Left renal cortex interstitium (tissue), 4 donors: ENCODE results near the gene FADS6. TPM values are rescaled to one million over a fixed set of nuclear protein-coding genes. Genes with fewer than 3 reads are reported as not detected.
"Not testable (repeated sequence)": the region's sequence is repeated elsewhere in the genome, so short reads cannot be mapped to it uniquely, and the experiment has no call there.

Experiments
- DNase-seq, 4 donors: peaks; one replicate each; pipeline ENCODE4 v3.0.0-alpha.2; 2013; ENCODE audit warnings: low read depth in 4 of 4, low spot score in 2 of 4, missing footprints in 1 of 4
- polyA plus RNA-seq, 4 donors: library from polyadenylated mRNA; unstranded; fragments of 120-200 nt; gene quantifications; one replicate each; pipeline ENCODE4 v1.2.1, GENCODE V29; 2013; ENCODE audit not compliant: insufficient read length in 4 of 4

Gene FADS6
- polyA plus RNA-seq, 4 donors, result 0.38 to 0.52 (median 0.47) TPM

DNA sequence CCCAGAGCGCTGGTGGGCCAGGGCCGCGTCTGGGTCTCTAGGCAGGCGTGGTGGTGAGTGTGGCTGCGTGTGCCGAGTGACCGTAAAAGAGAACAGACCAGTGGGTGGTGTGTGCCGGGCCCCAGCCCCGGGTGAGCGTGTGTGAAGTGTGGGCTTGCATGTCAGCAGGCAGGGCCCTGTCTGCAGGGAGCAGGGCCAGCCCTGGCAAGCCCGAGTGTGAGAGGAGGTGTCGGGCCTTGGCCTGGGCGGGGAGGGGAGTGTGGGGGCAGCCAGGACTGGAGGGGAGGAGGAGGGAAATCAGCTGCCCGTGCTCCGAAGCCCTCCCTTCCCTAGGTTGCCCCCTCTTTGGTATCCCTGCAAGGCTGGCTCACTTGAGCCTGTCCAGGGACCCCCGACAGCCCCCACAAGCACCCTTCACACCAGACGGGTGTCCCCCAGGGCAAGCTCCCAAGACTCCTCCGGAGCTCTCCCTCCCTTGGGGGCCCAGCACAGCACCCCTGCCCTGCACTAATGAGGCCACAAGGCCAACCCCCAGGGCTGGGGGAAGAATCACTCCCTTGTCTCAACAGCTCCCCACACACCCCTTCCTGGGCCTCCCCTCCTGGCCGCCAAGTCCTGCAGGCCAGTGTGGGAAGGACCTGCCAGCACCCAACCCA, 27.7 kb upstream of the FADS6 start:
- no peak for DNase-seq

DNA sequence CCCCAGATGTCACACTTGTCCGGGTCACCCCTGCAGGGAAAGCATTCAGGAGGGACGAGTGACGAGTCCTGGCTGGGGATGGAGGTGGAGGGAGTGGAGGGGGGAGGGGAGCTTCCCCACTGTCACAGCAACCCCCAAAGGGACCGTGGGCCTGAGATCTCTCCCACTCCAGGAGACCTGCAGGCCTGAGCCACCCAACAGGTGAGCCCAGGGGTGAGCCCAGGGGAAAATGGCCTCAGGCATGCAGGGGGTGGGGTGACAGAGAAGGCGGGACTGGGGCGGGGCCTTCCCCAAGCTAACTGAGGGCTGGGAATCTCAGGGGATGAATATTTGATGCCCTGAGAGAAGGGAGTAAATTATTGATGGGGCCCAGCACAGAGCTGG, 27.2 kb upstream of the FADS6 start:
- no peak for DNase-seq

DNA sequence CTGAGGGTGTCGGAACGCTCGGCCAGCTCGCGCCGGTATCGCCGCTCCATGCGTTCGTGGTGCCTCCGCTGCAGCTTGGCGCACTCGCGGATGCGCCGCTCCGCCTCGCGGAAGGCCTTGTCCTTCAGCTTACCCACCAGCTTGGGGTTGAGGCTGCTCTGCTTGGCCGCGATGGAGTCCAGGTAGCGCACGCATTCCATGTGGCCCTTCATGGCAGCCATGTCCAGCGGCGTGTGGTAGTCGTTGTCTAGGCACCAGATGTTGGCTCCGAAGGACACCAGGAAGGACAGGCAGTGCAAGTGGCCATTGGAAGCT, 26.8 kb upstream of the FADS6 start:
- no peak for DNase-seq

DNA sequence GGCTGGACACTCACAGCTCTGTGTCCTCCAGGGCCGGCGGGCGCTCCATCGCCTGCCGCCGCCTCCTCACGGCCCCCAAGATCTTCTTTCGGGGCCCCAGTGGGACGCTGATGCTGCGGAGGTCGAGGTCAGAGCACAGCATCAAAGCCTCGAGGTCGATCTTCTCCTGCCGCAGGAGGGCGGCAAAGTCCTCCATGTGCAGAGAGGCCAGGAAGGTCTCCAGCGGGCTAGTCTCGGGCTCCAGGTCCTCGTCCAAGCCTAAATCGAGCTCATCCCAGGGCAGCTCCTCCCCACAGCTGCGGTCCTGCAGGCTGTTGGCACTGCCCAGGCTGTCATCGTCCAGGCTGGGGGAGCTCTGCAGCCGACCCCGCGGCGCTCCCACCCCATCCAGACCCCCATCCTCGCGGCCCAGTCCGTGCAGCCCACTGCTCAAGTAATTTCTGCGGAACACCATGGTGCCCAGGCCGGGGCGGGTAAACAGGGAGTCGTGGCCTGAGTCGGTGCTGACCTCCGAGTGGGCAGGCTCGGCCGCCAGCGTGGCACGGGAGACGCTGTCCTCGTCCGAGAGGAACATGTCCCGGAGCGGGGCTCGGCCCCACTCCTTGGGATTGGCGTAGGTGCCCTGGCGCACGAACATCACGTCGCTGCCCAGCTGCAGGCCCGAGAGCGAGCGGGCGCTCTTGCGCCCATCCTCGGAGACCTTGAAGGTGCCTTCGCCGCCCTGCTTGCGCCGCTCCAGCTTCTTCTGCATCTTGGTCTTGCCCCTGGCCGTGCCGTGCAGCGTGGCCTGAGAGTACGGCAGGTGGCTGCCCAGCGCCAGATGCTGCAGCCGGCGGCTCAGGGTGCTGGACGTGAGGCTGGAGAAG, 26.2 kb upstream of the FADS6 start:
- DNase-seq, result no peak

DNA sequence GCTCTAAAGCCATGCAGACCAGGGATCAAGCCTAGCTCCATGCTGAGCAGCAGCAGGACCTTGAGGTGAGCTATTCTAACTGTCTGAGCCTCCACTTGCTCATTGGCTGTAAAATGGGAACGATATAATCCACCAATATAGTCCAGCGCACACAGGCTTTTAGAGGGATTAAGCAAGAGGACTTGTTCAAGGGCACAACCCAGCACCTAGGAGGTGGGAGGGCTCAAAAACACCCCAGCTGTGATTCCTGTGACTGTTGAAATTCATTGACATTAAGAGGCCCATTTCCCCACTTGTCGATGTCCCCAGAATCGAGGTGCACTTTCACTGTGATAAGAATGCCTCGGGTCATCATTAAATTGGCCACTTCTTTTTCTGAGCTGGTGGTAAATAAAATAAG, 25.5 kb upstream of the FADS6 start:
- DNase-seq, result no peak

DNA sequence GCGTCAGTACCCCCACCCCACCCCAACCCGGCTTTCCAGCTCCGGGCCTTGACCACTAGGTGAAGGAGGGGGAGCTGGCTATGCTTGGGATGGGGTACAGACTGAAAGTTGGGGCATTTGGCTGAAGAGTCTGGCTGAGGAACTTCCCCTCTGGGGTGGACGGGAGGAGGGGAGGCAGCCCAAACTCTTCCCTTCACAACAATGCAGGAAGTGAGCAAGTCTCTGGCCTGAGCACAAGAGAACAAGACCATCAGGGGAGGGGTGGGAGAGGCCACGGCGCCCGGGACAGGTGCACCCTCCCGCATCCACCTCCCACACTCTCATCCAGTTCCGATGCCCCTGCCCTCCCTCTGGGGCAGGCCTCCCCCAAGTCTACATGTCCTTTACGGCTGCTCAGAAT, 24.0 kb upstream of the FADS6 start:
- DNase-seq, result no peak

DNA sequence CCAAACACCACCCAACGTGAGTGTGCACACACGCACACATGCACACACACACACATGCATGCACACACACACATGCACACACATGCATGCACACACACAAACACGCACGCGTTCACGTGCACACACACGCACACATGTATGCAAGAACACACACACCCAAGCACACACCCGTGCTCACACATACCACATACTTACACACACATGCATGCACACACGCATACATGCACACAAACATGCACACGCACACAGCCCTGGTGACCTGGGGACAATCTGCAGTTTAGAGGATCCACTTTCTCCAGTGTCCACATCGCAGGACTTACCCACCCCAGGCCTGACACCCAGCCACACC, 23.4 kb upstream of the FADS6 start:
- DNase-seq, result no peak

DNA sequence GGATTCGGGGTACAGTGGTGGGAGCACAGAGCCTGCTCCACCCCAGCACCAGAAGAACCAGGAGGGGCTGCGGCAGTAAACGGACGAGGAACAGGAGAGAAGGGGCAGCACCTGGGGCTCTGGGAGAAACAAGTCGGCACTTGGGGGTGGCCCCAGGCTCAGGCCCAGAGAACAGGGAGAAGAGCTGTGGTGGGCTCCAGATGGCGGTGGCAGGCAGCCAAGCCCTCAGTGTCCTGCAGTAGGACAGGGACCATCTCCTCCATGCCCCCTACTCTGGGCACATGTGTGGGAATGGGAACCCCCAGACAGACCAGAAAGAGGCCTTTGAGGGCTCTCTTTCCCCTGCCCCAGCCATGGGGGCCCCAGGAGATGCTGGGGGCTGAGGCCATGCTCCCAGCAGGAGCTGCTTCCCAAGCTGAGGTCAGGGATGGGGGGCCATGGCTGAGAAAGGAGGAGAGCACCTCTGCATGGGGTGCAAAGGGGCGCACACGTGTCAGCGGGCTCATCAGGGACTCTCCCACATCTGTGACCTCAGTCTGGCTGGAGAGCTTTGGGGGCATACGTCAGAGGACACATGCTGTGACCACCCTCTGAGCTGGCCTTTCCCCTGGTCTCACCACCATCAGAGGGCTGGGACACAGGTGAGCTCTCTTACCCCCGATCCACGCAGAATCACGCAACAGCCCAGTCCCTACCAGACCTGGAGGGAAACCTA, 22.9 kb upstream of the FADS6 start:
- DNase-seq, result no peak

DNA sequence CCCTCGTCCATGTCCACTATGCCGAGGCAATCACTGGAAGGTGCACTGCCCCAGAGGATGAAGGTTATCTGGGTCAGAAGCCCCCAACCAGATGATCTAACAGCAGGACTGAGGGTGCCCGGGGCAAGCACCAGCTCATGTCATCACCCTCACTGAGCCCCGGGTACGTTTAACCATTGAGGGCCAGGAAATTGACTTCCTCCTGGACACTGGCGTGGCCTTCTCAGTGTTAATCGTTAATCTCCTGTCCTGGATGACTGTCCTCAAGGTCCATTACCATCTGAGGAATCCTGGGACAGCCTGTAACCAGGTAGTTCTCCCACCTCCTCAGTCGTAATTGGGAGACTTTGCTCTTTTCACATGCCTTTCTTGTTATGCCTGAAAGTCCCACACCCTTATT, 18.0 kb upstream of the FADS6 start:
- DNase-seq, result not testable (repeated sequence)

DNA sequence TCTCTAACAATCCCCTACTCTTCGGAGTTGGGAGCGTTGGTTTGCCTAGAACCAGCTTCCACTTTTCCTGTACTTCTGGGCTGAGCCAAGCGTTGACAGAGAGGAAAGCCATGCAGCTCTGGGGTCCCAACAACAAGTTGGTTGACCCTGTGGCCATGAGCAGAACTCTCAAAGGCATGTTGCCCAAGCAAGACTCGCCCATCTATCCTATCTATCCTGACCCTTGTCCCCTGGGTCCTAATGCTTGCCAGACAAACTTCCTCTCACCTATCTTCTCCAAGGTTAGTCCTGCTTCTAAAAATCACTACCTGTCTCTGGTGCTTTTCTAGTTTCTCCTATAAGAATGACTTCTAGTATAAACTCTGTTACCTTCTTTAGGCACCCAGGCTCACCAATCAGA, 15.7 kb upstream of the FADS6 start:
- DNase-seq, result not testable (repeated sequence)

DNA sequence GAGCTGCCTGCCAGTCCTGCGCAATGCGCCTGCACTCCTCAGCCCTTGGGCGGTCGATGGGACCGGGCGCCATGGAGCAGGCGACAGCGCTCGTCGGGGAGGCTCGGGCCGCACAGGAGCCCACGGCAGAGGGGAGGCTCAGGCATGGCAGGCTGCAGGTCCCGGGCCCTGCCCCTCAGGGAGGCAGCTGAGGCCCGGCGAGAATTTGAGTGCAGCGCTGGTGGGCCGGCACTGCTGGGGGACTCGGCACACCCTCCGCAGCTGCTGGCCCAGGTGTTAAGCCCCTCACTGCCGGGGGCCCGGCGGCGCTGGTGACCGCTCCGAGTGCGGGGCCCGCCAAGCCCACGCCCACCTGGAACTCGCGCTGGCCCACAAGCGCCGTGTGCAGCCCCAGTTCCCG, 13.6 kb upstream of the FADS6 start:
- DNase-seq, result no peak

DNA sequence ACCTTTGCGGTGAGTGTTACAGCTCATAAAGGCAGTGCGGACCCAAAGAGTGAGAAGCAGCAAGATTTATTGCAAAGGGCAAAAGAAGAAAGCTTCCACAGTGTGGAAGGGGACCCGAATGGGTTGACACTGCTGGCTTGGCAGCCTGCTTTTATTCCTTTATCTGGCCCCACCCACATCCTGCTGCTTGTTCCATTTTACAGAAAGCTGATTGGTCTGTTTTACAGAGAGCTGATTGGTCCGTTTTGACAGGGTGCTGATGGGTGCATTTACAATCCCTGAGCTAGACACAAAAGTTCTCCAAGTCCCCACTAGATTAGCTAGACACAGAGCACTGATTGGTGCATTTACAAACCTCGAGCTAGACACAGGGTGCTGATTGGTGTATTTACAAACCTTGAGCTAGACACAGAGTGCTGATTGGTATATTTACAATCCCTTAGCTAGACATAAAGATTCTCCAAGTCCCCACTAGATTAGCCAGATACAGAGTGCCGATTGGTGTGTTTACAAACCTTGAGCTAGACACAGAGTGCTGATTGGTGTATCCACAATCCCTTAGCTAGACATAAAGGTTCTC, 12.9 kb upstream of the FADS6 start:
- not testable (repeated sequence) for DNase-seq

DNA sequence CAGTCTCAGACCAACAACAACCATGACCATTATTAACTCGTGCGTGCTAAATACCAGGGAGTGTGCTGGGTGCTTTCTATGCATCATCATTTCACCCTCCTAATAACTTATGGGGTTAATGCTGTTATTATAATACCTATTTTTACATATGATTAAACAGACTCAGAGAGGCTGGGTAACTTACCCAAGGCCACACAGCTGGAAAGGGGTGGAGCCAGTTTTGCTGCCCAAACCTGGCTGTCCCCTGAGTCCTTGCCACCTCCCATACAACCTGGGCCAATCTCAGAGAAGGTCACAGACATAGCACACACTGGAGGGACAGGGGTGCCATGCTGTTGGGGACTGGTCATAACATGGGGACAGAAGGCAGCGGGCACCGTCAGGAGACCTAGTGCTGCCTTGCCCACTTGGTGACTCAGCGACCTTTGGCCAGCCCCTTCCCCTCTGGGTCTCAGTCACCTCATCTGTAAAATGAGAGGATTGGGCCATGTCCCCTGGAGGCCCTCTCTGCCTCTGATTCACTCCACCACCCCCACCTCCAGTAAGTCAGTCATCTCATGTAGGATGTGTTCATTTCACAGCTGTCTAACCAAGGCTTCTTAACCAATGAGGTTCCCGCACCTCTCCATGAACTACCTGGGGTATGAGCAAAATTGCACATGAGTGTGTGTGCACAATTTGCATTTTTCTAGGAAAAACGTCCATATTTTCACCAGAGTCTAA, 11.4 kb upstream of the FADS6 start:
- DNase-seq, result no peak

DNA sequence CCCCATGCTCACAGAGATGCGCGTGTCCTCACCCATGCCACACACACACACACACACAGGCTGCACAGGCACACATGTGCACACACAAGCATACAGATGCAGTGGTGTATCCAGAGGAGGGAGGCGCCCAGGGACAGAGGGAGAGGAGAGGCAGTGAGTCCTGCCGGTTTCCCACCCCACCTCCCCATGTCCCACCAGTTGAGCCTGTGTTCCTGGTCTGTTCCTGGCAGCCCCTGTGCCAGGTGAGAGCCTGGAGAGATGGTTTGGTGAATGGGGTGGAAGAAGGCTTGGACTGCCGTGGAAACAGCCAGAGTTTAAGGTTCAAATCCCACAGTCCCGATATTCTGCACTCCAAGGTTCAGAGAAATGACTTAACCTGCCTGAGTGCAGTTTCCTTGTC, 10.2 kb upstream of the FADS6 start:
- DNase-seq, result no peak

DNA sequence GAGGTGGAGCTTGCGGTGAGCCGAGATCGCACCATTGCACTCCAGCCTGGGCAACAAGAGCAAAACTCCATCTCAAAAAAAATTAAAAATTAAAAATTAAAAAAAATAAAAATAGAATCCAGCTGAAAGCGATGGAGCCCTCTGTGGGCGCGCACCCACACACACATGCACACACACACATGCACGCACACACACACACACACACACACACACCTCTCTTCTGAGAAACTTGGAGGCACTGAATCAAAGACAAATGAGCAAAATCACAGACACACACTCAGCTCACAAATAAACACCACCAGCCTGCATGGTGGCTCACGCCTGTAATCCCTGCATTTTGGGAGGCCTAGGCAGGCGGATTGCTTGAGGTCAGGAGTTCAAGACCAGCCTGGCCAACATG, 9.6 kb upstream of the FADS6 start:
- DNase-seq, result no peak

DNA sequence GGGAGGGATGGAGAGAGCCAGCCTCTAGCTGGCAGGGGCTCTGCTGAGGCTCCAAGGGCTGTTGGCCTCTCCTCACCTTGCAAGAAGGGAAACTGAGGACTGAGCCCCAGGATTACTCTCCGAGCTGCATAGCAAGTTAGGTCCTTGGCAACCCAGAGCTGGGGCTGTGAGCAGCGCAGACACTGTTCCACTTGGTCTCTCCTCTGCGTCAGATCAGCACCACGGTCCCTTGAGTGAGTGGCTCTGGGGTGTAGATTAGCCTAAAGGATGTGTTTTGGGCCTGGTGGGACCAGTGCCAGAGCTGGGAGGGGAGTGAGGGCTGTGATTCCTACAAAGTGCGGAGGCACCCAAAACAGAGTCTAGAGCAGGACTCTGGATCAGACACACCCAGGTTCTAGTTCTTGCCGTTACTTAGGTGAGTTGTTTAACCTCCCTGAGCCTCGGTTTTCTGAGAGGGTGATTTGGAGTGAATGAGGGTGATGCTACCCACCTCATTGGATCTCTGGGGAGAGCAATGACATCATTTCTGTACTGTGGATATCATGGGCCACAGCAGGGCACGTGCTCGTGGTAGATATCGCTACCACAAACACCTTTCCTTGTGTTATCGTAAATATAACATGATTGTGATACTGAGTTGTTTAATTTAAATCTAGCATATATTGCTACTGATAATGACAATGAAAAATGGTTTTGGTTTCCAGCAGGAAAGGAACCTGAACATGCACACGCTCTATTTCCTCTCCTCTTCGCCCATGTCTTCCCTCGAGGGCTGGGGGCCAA, 8.1 kb upstream of the FADS6 start:
- no peak for DNase-seq

DNA sequence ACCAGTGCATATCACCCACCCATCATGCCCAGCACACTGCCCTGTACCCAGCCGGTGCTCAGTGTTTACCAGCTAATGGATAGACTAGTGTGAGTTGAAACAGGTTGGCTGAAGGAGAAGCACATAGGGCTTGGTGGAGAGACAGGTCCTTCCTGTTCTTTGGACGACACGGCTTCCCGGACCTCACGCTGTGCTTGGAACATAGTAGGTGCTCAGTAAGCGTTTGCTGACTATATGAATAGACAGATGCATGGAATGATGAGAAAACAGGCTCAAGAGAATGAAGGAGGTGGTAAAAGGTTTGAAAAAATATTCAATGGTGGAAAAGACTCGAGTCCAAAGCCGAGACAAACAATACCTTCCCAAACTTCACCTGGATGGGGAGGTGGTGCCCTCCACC, 6.8 kb upstream of the FADS6 start:
- DNase-seq, result no peak

DNA sequence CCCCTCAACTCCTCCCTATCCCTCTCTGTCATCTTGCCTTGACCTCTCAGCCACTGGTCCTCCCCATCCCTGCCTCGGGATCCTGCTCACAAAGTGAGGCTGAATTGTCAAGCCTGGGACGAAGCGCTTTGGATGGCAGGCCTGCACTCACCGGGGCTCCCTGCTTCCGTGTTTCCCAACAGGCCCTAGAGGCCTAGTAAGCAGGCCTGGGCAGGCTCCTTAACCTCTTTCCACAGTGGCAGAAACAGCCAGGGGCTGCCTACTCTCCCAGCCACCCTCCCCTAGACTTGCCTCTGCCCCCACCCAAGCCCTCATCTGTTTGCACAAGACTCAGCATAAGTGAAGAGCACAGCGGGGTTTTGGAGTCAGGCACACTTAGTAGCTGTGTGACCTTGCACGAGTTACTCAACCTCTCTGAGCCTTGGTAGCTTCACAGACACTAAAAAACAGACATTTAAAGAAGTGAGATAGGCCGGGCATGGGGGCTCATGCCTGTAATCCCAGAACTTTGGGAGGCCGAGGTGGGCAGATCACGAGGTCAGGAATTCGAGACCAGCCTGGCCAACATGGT, 5.0 kb upstream of the FADS6 start:
- no peak for DNase-seq

DNA sequence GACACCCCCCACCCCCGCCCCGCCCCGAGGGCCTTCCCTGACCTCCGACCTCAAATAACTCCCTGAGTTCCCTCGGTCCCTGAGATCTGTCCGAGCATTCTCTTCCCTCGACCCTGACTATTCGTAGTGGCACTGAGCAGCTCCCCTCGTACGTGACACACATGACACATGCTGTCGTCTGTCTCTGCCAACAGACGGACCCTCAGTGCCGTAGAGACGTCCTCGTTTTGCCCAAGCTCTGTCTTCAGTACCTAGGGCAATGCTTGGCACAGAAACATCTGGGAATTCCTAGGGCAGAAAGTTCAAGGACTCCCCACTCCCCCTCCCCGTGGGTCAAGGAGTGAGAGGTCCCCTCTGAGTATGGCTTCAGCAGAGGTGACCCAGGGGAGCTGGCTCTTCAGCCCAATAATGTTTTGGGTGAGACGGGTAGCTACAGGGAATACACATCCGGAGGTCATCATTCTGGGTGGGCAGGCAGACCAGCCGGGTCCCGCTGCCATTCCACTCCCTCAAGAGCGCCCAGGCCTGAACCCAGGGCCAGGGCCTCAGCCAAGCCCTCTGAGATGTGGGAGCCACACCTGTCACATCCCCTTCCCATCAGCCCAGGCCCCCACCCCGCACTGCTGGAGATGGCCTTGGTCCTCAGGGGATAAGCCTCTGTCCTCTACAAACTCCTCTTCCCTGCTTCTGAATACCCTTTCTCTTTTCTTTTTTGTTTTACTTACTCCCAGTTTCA, 671 bp upstream of the FADS6 start:
- no peak for DNase-seq
